Calu3 (cell line): ENCODE data around the gene RYR3. TPM values are rescaled to one million over a fixed set of nuclear protein-coding genes. Genes with fewer than 3 reads are reported as not detected.

Source experiments
- BruUV-seq: library from RNA; stranded (reverse); fragments of 400-500 nt; replicated peaks from 2 replicates; lab custom pipeline; 2021; lab: Mats Ljungman, UMichigan
- CTCF ChIA-PET: fragments of 300-600 bp; sonication (Branson Sonifier 250); formaldehyde crosslinking; loops from one replicate; lab custom pipeline; 2022; ENCODE audit warnings: antibody characterized with exemption; lab: Charles Lee
- DNase-seq: peaks from one replicate; pipeline ENCODE4 v3.0.0; 2022
- H3K27ac Mint-ChIP-seq: one replicate; pipeline ENCODE4 v1.8.0; 2022; ENCODE audit warnings: mixed read lengths; ENCODE audit not compliant: unreplicated experiment
- H3K27me3 Mint-ChIP-seq: one replicate; pipeline ENCODE4 v1.8.0; 2022; ENCODE audit warnings: mixed read lengths; ENCODE audit not compliant: unreplicated experiment
- H3K36me3 Mint-ChIP-seq: one replicate; pipeline ENCODE4 v1.8.0; 2022; ENCODE audit warnings: mild to moderate bottlenecking, moderate library complexity, mixed read lengths; ENCODE audit not compliant: insufficient read depth, unreplicated experiment
- H3K4me1 Mint-ChIP-seq: one replicate; pipeline ENCODE4 v1.8.0; 2022; ENCODE audit warnings: mild to moderate bottlenecking, low read depth, mixed read lengths; ENCODE audit not compliant: unreplicated experiment
- H3K4me3 Mint-ChIP-seq: one replicate; pipeline ENCODE4 v1.8.0; 2022; ENCODE audit warnings: mild to moderate bottlenecking, low read depth, moderate library complexity, mixed read lengths; ENCODE audit not compliant: unreplicated experiment
- H3K9me3 Mint-ChIP-seq: one replicate; pipeline ENCODE4 v1.8.0; 2022; ENCODE audit warnings: low read depth, mixed read lengths; ENCODE audit not compliant: unreplicated experiment
- intact Hi-C: fragments of 100-400 bp; cut with micrococcal nuclease; formaldehyde crosslinking; loops from one replicate; pipeline ENCODE4 v1.10.0; 2022; ENCODE audit not compliant: unreplicated experiment
- total RNA-seq: library from RNA; stranded (reverse); gene quantifications from 2 replicates; pipeline ENCODE4 v1.2.3, GENCODE V29; 2022
- TF ChIP-seq, protein P1 (sequence below): fragments of 200-600 bp; IDR thresholded peaks from one replicate; pipeline ENCODE4 v1.8.0; 2022; ENCODE audit warnings: antibody characterized with exemption; ENCODE audit not compliant: unreplicated experiment

RYR3 gene
- total RNA-seq, 1 experiment from 2014 or later = not detected

DNA sequence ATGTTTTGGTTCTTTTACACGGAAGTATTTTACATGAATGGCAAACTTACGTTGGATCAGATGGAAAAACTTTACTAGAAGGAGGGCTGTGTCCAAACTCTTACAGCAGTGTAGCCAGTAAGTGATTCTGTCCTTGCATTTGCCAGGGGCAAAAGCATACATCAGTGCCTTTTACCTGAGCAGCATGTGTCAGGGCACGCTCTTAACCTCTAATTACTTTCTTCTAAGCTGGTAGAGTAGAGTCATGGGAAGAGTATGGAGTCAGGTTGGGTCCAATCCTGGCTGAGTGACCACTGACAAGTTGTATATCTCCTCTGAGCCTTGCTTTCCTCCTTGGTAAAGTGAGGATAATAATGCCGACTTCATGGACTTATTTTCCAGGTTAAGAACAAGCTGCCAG is 47.1 kb downstream of the RYR3 start:
- BruUV-seq = no TSS peak
- Mint-ChIP-seq H3K4me1 (no peaks in the 10 kb centered on the region), H3K27ac (no peak overlapping the region), H3K4me3 (no peak overlapping the region), H3K36me3 (no peaks in the 10 kb centered on the region), H3K9me3 (no peaks in the 10 kb centered on the region), H3K27me3 (peaks cover 40% of the 10 kb centered on the region)
- CTCF ChIA-PET = no interaction called here
- TF ChIP-seq, protein P1, sequence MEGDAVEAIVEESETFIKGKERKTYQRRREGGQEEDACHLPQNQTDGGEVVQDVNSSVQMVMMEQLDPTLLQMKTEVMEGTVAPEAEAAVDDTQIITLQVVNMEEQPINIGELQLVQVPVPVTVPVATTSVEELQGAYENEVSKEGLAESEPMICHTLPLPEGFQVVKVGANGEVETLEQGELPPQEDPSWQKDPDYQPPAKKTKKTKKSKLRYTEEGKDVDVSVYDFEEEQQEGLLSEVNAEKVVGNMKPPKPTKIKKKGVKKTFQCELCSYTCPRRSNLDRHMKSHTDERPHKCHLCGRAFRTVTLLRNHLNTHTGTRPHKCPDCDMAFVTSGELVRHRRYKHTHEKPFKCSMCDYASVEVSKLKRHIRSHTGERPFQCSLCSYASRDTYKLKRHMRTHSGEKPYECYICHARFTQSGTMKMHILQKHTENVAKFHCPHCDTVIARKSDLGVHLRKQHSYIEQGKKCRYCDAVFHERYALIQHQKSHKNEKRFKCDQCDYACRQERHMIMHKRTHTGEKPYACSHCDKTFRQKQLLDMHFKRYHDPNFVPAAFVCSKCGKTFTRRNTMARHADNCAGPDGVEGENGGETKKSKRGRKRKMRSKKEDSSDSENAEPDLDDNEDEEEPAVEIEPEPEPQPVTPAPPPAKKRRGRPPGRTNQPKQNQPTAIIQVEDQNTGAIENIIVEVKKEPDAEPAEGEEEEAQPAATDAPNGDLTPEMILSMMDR = no peak
- no peak for DNase-seq
- intact Hi-C loops = no loop called here

- intact Hi-C loops = no loop called here
- TF ChIP-seq, protein P1 = no peak
- no TSS peak for BruUV-seq
- no peaks in the 10 kb centered on the region for H3K36me3 Mint-ChIP-seq
- H3K4me3 Mint-ChIP-seq = no peak overlapping the region
- CTCF ChIA-PET = no interaction called here
- DNase-seq = no peak
- H3K4me1 Mint-ChIP-seq = no peaks in the 10 kb centered on the region
- H3K27me3 Mint-ChIP-seq = peaks cover 39% of the 10 kb centered on the region
- no peaks in the 10 kb centered on the region for H3K9me3 Mint-ChIP-seq
- no peak overlapping the region for H3K27ac Mint-ChIP-seq
Measured at GRCh38 chr15:33358306-33358705, 47.5 kb downstream of the RYR3 start.

GRCh38 chr15:33360886-33361285 is 50.1 kb downstream of the RYR3 start:
- no peaks in the 10 kb centered on the region for H3K36me3 Mint-ChIP-seq
- H3K27ac Mint-ChIP-seq = no peak overlapping the region
- H3K4me1 Mint-ChIP-seq = no peaks in the 10 kb centered on the region
- CTCF ChIA-PET = no interaction called here
- no peak for DNase-seq
- no peak overlapping the region for H3K4me3 Mint-ChIP-seq
- TF ChIP-seq, protein P1 = no peak
- no TSS peak for BruUV-seq
- H3K27me3 Mint-ChIP-seq = peaks cover 54% of the 10 kb centered on the region
- no peaks in the 10 kb centered on the region for H3K9me3 Mint-ChIP-seq
- intact Hi-C loops = no loop called here

DNA sequence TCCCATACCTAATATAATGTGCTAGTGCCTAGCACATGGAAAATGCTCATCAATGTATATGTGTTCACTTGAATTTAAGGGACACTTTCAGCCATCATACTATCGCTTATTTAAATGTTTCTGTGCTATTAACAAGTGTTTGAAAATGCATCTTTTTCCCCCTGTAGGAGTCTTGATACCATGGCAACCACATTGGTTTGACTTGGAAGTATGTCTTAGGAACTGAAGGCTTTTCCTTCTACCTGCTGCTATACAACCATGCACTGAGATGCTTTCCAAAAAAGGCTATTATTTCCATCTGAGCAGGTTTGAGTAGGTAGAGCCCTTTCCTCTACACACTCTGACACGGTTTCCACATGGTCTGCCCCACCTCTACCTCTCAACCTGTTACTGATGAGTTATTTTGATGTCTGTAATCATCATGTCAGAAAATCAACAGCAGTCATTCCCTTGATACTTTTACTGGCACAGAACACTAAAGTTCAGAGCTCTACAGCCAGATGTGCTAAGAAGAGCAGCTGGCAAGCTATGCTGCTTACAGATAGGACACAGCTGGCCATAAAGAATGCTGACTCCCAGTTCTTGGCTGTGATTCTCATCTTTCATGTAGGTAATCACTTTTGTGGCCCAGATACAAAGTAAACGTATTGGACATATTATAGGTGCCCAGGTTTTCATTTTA is 59.3 kb downstream of the RYR3 start:
- intact Hi-C loops = no loop called here
- H3K27ac Mint-ChIP-seq = no peak overlapping the region
- no peaks in the 10 kb centered on the region for H3K9me3 Mint-ChIP-seq
- no TSS peak for BruUV-seq
- TF ChIP-seq, protein P1 = no peak
- DNase-seq = no peak
- no peak overlapping the region for H3K4me3 Mint-ChIP-seq
- H3K27me3 Mint-ChIP-seq = peaks cover 27% of the 10 kb centered on the region
- H3K4me1 Mint-ChIP-seq = no peaks in the 10 kb centered on the region
- H3K36me3 Mint-ChIP-seq = no peaks in the 10 kb centered on the region
- CTCF ChIA-PET = no interaction called here
